ENCODE results near the gene ROBO1.

DNA sequence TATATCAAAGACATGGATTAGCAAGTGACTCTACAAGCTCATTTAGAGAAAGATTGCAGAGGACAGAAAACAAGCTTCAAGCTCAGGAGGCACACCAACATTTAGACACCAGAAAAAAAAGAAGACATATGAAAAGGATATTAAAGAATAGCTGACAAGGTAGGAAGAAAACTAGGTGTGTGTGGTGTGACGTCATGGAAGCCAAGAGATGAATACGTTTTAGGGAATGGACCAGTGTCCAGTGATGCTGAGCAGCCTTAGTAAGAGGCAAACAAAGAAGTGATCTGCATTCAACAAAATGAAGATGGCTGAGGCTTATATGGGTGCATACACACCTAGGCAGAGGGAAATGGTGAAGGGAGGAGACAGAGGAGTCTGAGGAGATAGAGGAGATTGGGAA is 377.4 kb downstream of the ROBO1 start:
- TF ChIP-seq, protein P1, sequence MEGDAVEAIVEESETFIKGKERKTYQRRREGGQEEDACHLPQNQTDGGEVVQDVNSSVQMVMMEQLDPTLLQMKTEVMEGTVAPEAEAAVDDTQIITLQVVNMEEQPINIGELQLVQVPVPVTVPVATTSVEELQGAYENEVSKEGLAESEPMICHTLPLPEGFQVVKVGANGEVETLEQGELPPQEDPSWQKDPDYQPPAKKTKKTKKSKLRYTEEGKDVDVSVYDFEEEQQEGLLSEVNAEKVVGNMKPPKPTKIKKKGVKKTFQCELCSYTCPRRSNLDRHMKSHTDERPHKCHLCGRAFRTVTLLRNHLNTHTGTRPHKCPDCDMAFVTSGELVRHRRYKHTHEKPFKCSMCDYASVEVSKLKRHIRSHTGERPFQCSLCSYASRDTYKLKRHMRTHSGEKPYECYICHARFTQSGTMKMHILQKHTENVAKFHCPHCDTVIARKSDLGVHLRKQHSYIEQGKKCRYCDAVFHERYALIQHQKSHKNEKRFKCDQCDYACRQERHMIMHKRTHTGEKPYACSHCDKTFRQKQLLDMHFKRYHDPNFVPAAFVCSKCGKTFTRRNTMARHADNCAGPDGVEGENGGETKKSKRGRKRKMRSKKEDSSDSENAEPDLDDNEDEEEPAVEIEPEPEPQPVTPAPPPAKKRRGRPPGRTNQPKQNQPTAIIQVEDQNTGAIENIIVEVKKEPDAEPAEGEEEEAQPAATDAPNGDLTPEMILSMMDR (optimal IDR thresholded peaks at IDR 0.05 in 1 of 3, IDR thresholded peaks at IDR 0.05 in 1 of 3, conservative IDR thresholded peaks at IDR 0.05 in 1 of 3; ENCODE audit: extremely low read depth in 1 of 3, insufficient read depth in 2 of 3, low read length in 3 of 3) = no peak
- no peak for TF ChIP-seq EZH2 (IDR thresholded peaks at IDR 0.05; ENCODE audit: low read length)
